ENCODE measurements around the gene MAPK11. TPM values are rescaled to one million over a fixed set of nuclear protein-coding genes. Genes with fewer than 3 reads are reported as not detected.

MAPK11 gene
- total and polyA plus RNA-seq, 9 of the 15 experiments (the other 6 are each of a cell fraction or from before 2014, with no cell fraction given) = 0.06 to 14.6 (median 5.3) TPM

- TF ChIP-seq TRIM25 (IDR thresholded peaks at IDR 0.05; ENCODE audit: borderline replicate concordance) = no peak
- no peak for TF ChIP-seq UBTF (IDR thresholded peaks at IDR 0.05; ENCODE audit: borderline replicate concordance in 1 of 2, low read depth in 2 of 2, low read length in 2 of 2)
- TF ChIP-seq PHF21A (IDR thresholded peaks at IDR 0.05; ENCODE audit: borderline replicate concordance, low read depth) = no peak
- no peak for TF ChIP-seq EHMT2 (IDR thresholded peaks at IDR 0.05)
- TF ChIP-seq GABPA (tag; conservative IDR thresholded peaks at IDR 0.05; ENCODE audit: low read depth) = peak; percentile 6
- peak; percentile 38; the same call in 1 of the 2 replicates for TF ChIP-seq VEZF1 (CRISPR knock-in tag; IDR thresholded peaks at IDR 0.05)
- TF ChIP-seq ETS1 (conservative IDR thresholded peaks at IDR 0.05; ENCODE audit: control insufficient read depth, low read depth, low read length) = 0 out of 2 replicates have a peak, but pooled peaks have one; percentile 3
- no peak for TF ChIP-seq SMAD4 (CRISPR knock-in tag; conservative IDR thresholded peaks at IDR 0.05)
- TF ChIP-seq CBX8 (IDR thresholded peaks at IDR 0.05; ENCODE audit: borderline replicate concordance, extremely low read depth, low read depth, low read length, poor library complexity, severe bottlenecking) = no peak
- peak; percentile 19; the same call in 1 of the 2 replicates for TF ChIP-seq EP400 (IDR thresholded peaks at IDR 0.05)
- 0 out of 2 replicates have a peak, but pooled peaks have one; percentile 38 for TF ChIP-seq CBFB (CRISPR knock-in tag; IDR thresholded peaks at IDR 0.05)
- TF ChIP-seq CCNT2 (IDR thresholded peaks at IDR 0.05; ENCODE audit: borderline replicate concordance, extremely low read depth, insufficient read length, low read depth, low read length) = peak; percentile 9
Observed at GRCh38 chr22:50245214-50246072, 24.7 kb downstream of the MAPK11 start (continued).

Measured in K562 (cell line).